Mesenteric fat pad (tissue), 1 donor: Measurements from ENCODE around the gene BLOC1S1. TPM values are rescaled to one million over a fixed set of nuclear protein-coding genes. Genes with fewer than 3 reads are reported as not detected.
A peak's percentile ranks its signal among the peaks of the same experiment; 100 is the strongest.

Experiments
- DNase-seq: peaks from one replicate; pipeline ENCODE4 v3.0.0-alpha.2; 2020; ENCODE audit warnings: low spot score
- total RNA-seq: library from RNA; stranded (reverse); fragmentation: NEBNext Ultra II Directional; extraction: Animal tissue kit (Norgen Biotek cat#: 25700); gene quantifications from one replicate; pipeline ENCODE4 v1.2.1, GENCODE V29; 2021
- donor health status: DM: yes; HTN: yes; CAD: no.

Gene BLOC1S1
- total RNA-seq, 1 donor from 2014 or later: 136 TPM

GRCh38 chr12:55724940-55725309 is 9.1 kb downstream of the BLOC1S1 start:
- DNase-seq: no peak

- no peak for DNase-seq
These were observed 9.7 kb downstream of the BLOC1S1 start for GRCh38 chr12:55725556-55725955.

GRCh38 chr12:55726971-55727370 is 11.1 kb downstream of the BLOC1S1 start:
- DNase-seq: no peak

DNA sequence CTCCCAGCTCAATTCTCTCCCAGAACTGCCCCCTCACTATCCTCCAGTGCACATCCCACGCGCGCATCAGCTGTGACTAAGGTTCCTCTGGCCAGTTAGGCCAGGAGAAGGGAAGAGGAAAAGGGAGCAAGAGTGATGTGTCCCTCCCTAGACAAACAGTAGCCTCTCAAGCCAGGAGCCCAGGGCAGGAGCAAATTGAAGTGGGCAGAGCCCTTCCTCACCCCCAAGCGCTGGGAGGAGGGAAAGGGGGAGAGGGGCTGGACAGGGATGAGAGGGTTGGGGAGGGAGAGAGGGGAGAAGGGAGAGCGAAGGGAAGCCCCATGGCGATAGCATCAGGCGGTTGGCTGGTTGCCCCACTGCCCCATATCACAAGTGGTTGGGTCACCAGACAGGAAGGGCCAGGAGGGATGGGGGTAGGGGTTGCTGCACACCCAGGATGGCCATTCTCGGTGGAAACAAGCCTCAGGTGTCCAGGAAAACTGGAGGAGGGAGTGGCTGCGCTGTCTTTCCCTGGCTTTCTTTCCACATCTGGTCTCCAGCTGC is 11.9 kb downstream of the BLOC1S1 start:
- no peak for DNase-seq

DNA sequence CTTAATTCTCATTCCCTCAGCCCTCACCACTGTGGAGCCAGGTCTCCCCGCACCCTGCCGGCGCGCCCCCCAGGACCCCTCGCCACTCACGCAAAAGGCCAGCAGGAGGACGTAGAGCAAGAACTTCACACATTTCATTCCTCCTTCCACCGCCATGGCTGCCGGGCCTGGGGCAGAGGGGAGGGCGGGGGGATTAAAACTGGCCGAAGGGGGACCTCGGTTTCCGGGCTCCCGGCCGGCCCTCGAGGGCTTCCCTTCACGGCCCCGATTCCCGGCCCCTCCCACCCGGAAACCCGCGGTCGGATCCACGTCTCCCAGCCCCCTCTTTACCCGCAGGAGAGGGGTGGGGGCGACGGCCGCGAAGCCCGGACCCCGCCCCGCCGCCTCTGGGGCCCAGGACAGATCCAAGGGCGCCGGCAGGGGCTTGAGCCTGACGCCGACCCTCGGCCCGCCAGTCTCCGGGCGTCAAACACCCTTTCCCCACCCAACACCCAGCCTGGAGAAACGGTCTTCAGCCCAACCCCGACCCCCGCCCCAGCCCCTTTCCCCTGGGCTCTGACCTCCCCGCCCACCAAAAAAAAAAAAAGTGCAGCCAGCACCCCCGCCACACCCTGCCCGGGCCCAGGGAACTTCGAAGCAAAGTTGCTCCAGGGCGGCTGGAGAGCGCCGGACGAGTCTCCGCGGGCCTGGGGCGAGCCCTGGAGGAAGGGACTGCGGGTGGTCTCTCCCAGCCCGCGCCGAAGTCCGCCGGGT is 12.5 kb downstream of the BLOC1S1 start:
- DNase-seq: no peak

DNA sequence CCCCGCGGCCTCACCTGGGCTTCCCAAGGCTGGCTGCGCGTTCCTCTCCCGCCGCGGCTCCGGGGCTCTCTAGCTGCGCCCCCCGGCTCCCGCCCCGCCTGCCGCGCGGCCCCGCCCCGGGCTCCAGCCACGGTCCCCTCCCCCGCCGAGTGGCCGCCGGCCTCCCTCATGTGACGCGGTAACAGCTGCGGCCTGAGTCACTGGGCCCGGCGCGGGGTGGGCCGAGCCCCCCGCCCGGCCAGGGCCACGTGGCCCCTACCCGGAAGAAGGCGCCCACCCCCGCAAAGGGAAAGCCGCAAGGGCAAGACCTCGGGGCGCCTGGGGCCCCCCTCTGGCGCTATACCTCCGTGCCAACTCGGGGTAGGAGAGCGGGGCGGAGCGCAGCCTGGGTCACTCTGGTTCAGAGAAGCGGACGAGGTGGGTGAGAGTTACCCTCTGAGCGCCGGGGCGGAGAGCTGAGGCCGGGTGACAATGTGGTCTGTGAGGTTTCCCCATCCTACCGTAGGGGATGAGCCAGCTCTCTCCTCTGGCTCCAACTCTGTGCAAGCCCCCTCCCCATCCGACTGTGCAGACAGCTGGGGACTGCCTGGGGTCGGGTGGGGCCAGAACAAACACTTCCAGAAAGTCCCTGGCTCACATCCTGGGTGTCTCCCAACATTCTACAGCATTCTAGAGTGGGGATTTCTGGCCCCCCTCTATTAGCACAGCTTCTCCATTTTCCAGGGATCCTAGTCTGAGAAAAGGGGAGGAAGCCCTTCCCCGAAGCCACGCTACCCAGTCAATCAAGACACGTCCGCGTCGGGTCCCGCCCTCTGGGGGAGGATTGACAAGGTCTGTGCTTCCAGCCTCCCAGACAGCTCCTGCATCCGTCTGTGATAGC is 13.3 kb downstream of the BLOC1S1 start, which contains the start of gene CD63:
TSS of gene CD63 (minus strand) at position 71 of the 880 bp plus-strand sequence. CDS start 668 bp downstream, outside the sequence.
- peak; percentile 98 for DNase-seq

DNA sequence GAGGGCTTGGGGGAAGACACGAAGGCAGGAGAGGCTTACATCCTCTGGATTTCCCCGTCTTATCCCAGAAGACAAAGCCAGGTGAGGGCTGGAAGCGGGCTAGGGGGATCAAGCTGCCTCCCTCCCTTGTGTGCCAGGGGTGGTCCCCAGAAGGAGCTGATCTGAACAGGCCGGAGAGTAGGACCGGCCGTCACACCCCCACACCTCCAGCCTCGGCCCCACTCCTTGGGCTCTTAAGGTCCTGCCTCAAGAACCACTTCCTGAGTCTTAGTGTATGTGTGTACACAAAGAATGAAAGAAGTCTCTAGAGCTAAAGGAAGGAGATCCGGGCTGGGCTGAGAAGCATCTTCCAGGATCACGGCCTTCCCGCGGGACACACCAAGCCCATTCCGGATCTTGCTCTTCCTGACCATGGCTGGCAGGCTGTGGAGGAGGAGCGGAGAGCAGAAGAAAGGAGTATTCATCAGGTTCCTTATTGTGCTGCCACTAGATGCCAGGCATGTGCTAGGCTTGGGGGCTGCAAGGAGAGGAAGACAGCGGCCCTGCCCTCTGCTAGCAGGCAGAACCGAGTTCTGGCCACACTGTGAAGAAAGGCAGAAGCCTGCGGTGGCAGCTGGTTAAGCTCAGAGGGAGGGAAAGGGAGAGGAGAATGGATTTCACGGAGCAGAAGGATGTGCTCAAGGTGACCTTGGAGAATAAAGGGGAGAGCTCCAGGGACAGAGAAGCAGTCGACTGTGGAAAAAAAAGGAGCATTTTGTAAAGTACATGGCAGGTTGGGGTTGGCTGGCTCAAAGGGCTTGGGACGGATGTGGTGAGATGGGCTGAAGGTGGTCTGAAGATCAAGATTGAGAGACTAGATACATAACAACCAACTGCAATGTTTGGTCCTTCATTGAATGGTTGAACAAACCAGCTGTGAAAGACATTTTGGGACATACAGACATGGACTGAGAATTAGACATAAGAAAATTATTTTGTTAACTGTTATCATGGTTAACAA is 14.3 kb downstream of the BLOC1S1 start:
- DNase-seq: peak; percentile 88

DNA sequence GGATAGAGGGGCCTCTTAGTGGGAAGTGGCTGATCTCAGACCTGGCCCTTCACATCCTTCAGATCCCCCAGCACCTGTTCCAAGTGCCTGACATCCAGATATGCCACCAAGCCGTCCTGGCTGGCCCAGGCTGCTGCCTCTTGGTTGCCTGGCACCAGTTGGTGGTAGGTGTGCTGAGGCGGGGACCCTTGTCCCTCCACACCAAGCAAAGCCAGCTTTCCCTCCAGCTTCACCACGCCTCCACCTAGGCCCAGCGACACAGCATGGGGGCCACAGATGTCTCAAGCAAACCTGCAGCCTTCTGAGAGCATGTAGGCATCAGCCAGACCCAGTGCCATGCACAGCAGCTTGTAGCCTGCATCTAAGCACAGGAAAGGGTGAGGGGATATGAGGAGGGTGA is 16.4 kb downstream of the BLOC1S1 start:
- peak; percentile 82 for DNase-seq

- no peak for DNase-seq
These were observed 17.2 kb downstream of the BLOC1S1 start for GRCh38 chr12:55733021-55733555.

- no peak for DNase-seq
These were observed 18.0 kb downstream of the BLOC1S1 start for GRCh38 chr12:55733858-55734257.

DNA sequence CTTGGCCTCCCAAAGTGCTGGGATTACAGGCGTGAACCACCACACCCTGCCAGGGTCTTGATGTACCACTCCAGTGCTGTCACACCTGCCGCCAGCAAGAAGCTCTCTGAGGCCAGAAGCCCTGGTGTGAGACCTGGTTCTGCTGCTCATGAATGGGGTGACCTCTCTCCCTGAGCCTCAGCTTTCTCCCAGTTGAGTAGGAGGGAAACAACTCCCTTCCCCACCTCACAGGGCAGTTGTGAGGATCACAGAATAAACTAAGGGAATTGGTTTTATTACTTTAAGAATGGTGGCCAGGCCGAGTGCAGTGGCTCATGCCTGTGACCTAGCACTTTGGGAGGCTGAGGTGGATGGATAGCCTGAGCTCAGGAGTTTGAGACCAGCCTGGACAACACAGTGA is 18.7 kb downstream of the BLOC1S1 start:
- DNase-seq: peak; percentile 59

- peak; percentile 18 for DNase-seq
These were observed 20.2 kb downstream of the BLOC1S1 start for GRCh38 chr12:55736076-55736475.

GRCh38 chr12:55736780-55737580 is 21.1 kb downstream of the BLOC1S1 start:
- peak; percentile 87 for DNase-seq

DNA sequence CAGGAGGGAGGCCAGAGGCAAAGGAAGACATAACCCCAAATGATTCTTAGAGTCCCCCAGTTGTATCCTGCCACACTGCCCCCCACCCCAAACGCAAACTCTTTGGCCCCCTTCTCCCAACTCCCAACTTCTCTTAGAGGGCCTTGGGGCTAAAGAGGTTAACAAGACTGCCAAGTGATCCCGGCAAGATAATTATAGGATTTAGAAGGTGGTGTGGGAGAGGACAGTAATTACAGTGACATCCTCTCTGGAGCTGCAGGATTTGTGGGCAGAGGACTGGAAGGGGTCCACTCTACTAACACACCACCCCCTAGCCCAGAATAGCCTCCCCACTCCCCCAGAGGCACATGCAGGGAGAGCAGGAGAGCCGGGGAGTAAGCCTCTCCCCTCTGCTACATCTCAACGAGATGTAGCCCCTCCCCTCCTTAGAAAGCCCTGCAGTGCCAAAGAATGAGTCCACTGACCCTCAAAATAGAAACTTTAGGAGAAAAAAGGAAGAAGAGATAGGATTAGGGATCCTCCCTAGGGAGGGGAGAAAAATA is 21.8 kb downstream of the BLOC1S1 start:
- DNase-seq: peak; percentile 37

- peak; percentile 90 for DNase-seq
These were observed 22.5 kb downstream of the BLOC1S1 start for GRCh38 chr12:55738123-55739024.

GRCh38 chr12:55739025-55739378 is 23.2 kb downstream of the BLOC1S1 start:
- DNase-seq: no peak

DNA sequence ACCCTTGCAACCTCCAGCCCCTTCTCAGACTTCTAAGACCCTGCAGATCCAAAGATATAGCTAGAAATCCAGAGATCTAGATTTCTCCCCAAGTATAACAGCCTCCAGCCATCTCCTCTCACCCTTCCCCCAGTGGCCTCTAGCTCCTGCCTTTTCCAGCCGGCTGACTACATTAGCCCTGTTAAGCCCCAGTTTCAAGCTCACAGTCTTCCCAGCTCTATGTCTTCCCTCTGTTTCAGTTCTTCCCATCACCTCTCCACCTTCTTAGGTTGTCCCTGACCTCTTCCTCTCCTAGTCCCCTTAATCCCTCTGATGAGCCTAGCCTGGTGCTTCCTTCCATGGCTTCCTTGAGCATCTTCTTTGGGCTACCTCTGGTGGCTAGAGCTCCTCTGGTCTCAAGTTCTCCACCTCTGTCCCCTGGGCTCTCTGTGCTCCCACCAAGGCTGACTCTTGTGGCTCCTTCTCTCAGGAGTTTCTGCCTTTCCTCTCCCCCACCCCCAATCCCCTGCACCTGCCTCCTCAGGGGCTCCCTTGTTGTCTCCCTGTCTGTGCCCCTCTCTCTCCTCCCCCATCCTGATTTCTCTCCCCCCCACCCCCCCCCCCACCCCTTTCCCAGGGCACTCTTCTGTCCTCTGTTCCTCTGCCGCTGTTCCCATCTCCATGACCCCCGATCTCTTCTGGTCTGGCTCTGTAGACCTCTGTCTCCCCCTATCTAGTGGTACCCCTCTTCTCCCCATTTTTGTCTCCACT is 26.3 kb downstream of the BLOC1S1 start:
- DNase-seq: peak; percentile 16
